Activated CD4-positive, alpha-beta T cell treated with anti-CD3 and anti-CD28 coated beads, Interleukin-2, amount 10 ng/mL, durations not matched to agents 24 days and 14 days (primary cell): ENCODE measurements around the gene ZSWIM3. TPM values are rescaled to one million over a fixed set of nuclear protein-coding genes. Genes with fewer than 3 reads are reported as not detected.

Experiments
- DNase-seq: peaks from one replicate; pipeline ENCODE4 v3.0.0; 2022
- H3K27ac Mint-ChIP-seq: one replicate; pipeline ENCODE4 v1.8.0; 2022; ENCODE audit warnings: mild to moderate bottlenecking, mixed read lengths
- H3K27me3 Mint-ChIP-seq: one replicate; pipeline ENCODE4 v1.8.0; 2022; ENCODE audit warnings: mixed read lengths
- H3K36me3 Mint-ChIP-seq: one replicate; pipeline ENCODE4 v1.8.0; 2022; ENCODE audit warnings: low read depth, mild to moderate bottlenecking, mixed read lengths
- H3K4me1 Mint-ChIP-seq: one replicate; pipeline ENCODE4 v1.8.0; 2021; ENCODE audit warnings: mixed read lengths
- H3K4me3 Mint-ChIP-seq: one replicate; pipeline ENCODE4 v1.8.0; 2022; ENCODE audit warnings: mild to moderate bottlenecking, moderate library complexity, mixed read lengths
- H3K9me3 Mint-ChIP-seq: one replicate; pipeline ENCODE4 v1.8.0; 2021; ENCODE audit warnings: mixed read lengths
- intact Hi-C: fragments of 100-400 bp; cut with micrococcal nuclease; formaldehyde crosslinking; loops from one replicate; pipeline ENCODE4 v1.15.1; 2023
- total RNA-seq: library from RNA; stranded (reverse); gene quantifications from 2 replicates; pipeline ENCODE4 v1.2.3, GENCODE V29; 2022

ZSWIM3 gene
- total RNA-seq, 1 donor from 2014 or later: 5.5 TPM

- peaks cover 32% of the 10 kb centered on the region for H3K36me3 Mint-ChIP-seq
- intact Hi-C loops: loop anchor here (1.0 to 5.0 kb wide), 4 partner anchors 10 to 69 kb away; partner anchors contain the start of genes ACOT8, CTSA, NEURL2 and PCIF1
- peak; percentile 100 for DNase-seq
- H3K27ac Mint-ChIP-seq: peak within 1 kb of the TSS; percentile 82
- H3K27me3 Mint-ChIP-seq: no peaks in the 10 kb centered on the region
- H3K9me3 Mint-ChIP-seq: no peaks in the 10 kb centered on the region
- peak within 1 kb of the TSS; percentile 92 for H3K4me3 Mint-ChIP-seq
- peaks cover 33% of the 10 kb centered on the region for H3K4me1 Mint-ChIP-seq
Measured at GRCh38 chr20:45880988-45881788, 23.8 kb downstream of the ZSWIM3 start, which contains the start of gene ZSWIM1. Gene ZSWIM1, plus strand, starts transcription at chr20:45881227. Its CDS starts 1,366 bp downstream, at chr20:45882593.

GRCh38 chr20:45882469-45883099 is 25.2 kb downstream of the ZSWIM3 start:
- Mint-ChIP-seq H3K9me3 (no peaks in the 10 kb centered on the region), H3K4me1 (peaks cover 33% of the 10 kb centered on the region), H3K27me3 (no peaks in the 10 kb centered on the region), H3K4me3 (peak overlapping the region; percentile 77), H3K27ac (peak overlapping the region; percentile 41), H3K36me3 (peaks cover 32% of the 10 kb centered on the region)
- peak; percentile 54 for DNase-seq
- intact Hi-C loops: loop anchor here (5.0 kb wide), 1 partner anchor 70 kb away; the partner anchor contains the start of gene UBE2C

- peak overlapping the region; percentile 32 for H3K4me3 Mint-ChIP-seq
- H3K27me3 Mint-ChIP-seq: no peaks in the 10 kb centered on the region
- peaks cover 33% of the 10 kb centered on the region for H3K4me1 Mint-ChIP-seq
- peaks cover 32% of the 10 kb centered on the region for H3K36me3 Mint-ChIP-seq
- peak overlapping the region; percentile 41 for H3K27ac Mint-ChIP-seq
- peak; percentile 51 for DNase-seq
- H3K9me3 Mint-ChIP-seq: no peaks in the 10 kb centered on the region
- intact Hi-C loops: loop anchor here (5.0 kb wide), 1 partner anchor 71 kb away; the partner anchor contains the start of gene UBE2C
Measured at GRCh38 chr20:45883100-45883469, 25.7 kb downstream of the ZSWIM3 start.

GRCh38 chr20:45886590-45887345 is 29.4 kb downstream of the ZSWIM3 start:
- H3K27me3 Mint-ChIP-seq: no peaks in the 10 kb centered on the region
- H3K36me3 Mint-ChIP-seq: peaks cover 23% of the 10 kb centered on the region
- DNase-seq: peak; percentile 52
- H3K4me3 Mint-ChIP-seq: no peak overlapping the region
- no peaks in the 10 kb centered on the region for H3K9me3 Mint-ChIP-seq
- intact Hi-C loops: no loop called here
- no peak overlapping the region for H3K27ac Mint-ChIP-seq
- peaks cover 30% of the 10 kb centered on the region for H3K4me1 Mint-ChIP-seq

GRCh38 chr20:45887346-45887715 is 29.9 kb downstream of the ZSWIM3 start, which contains the start of gene SPATA25:
Gene SPATA25, minus strand, starts transcription at chr20:45887622. Its CDS starts 32 bp downstream, at chr20:45887590.
- no peak for DNase-seq
- Mint-ChIP-seq H3K27me3 (no peaks in the 10 kb centered on the region), H3K27ac (no peak within 1 kb of the TSS), H3K4me1 (peaks cover 31% of the 10 kb centered on the region), H3K36me3 (peaks cover 19% of the 10 kb centered on the region), H3K9me3 (no peaks in the 10 kb centered on the region), H3K4me3 (no peak within 1 kb of the TSS)
- intact Hi-C loops: no loop called here

GRCh38 chr20:45888681-45889080 is 31.3 kb downstream of the ZSWIM3 start:
- H3K27ac Mint-ChIP-seq: no peak overlapping the region
- peak; percentile 51 for DNase-seq
- H3K36me3 Mint-ChIP-seq: peaks cover 12% of the 10 kb centered on the region
- no peak overlapping the region for H3K4me3 Mint-ChIP-seq
- H3K9me3 Mint-ChIP-seq: no peaks in the 10 kb centered on the region
- intact Hi-C loops: no loop called here
- peaks cover 24% of the 10 kb centered on the region for H3K4me1 Mint-ChIP-seq
- H3K27me3 Mint-ChIP-seq: no peaks in the 10 kb centered on the region

GRCh38 chr20:45890077-45890984 is 32.9 kb downstream of the ZSWIM3 start:
- intact Hi-C loops: loop anchor here (2.0 kb wide), 1 partner anchor 44 kb away; the partner anchor contains the start of gene PCIF1
- peaks cover 5% of the 10 kb centered on the region for H3K36me3 Mint-ChIP-seq
- H3K4me1 Mint-ChIP-seq: peaks cover 19% of the 10 kb centered on the region
- peak overlapping the region; percentile 92 for H3K27ac Mint-ChIP-seq
- no peaks in the 10 kb centered on the region for H3K27me3 Mint-ChIP-seq
- H3K9me3 Mint-ChIP-seq: no peaks in the 10 kb centered on the region
- peak; percentile 79 for DNase-seq
- H3K4me3 Mint-ChIP-seq: peak overlapping the region; percentile 95

- intact Hi-C loops: loop anchor here (1.0 to 2.0 kb wide), 4 partner anchors 10 to 44 kb away; partner anchors contain the start of genes ACOT8, PCIF1, ZSWIM1 and ZSWIM3
Measured at GRCh38 chr20:45890985-45891983, 33.9 kb downstream of the ZSWIM3 start, which contains the start of the genes CTSA and NEURL2. Gene CTSA, plus strand, starts transcription at chr20:45891335. Its CDS starts 234 bp downstream, at chr20:45891569. Gene NEURL2, minus strand, starts transcription at chr20:45891208. Its CDS starts 217 bp downstream, at chr20:45890991.

GRCh38 chr20:45892049-45892825 is 34.8 kb downstream of the ZSWIM3 start:
- H3K27ac Mint-ChIP-seq: peak overlapping the region; percentile 66
- DNase-seq: peak; percentile 57
- H3K4me3 Mint-ChIP-seq: peak overlapping the region; percentile 95
- H3K4me1 Mint-ChIP-seq: peaks cover 17% of the 10 kb centered on the region
- H3K27me3 Mint-ChIP-seq: no peaks in the 10 kb centered on the region
- H3K9me3 Mint-ChIP-seq: no peaks in the 10 kb centered on the region
- intact Hi-C loops: no loop called here
- peaks cover 5% of the 10 kb centered on the region for H3K36me3 Mint-ChIP-seq

More at GRCh38 chr20:45890985-45891983, 33.9 kb downstream of the ZSWIM3 start, which contains the start of the genes CTSA and NEURL2:
- peaks cover 17% of the 10 kb centered on the region for H3K4me1 Mint-ChIP-seq
- H3K27me3 Mint-ChIP-seq: no peaks in the 10 kb centered on the region
- H3K27ac Mint-ChIP-seq: peak within 1 kb of the TSS; percentile 92
- peaks cover 5% of the 10 kb centered on the region for H3K36me3 Mint-ChIP-seq
- peak; percentile 96 for DNase-seq
- peak within 1 kb of the TSS; percentile 95 for H3K4me3 Mint-ChIP-seq
- H3K9me3 Mint-ChIP-seq: no peaks in the 10 kb centered on the region

GRCh38 chr20:45892828-45893500 is 35.5 kb downstream of the ZSWIM3 start:
- Mint-ChIP-seq H3K27ac (peak overlapping the region; percentile 66), H3K27me3 (no peaks in the 10 kb centered on the region), H3K9me3 (no peaks in the 10 kb centered on the region), H3K4me3 (peak overlapping the region; percentile 95), H3K4me1 (peaks cover 17% of the 10 kb centered on the region), H3K36me3 (peaks cover 10% of the 10 kb centered on the region)
- peak; percentile 56 for DNase-seq
- intact Hi-C loops: no loop called here

- Mint-ChIP-seq H3K4me3 (no peak overlapping the region), H3K9me3 (no peaks in the 10 kb centered on the region), H3K36me3 (peaks cover 10% of the 10 kb centered on the region), H3K27ac (no peak overlapping the region), H3K4me1 (peaks cover 17% of the 10 kb centered on the region), H3K27me3 (no peaks in the 10 kb centered on the region)
- DNase-seq: no peak
- intact Hi-C loops: no loop called here
Measured at GRCh38 chr20:45893831-45894230, 36.4 kb downstream of the ZSWIM3 start.
